ENCODE measurements around the gene PLXNA4. TPM values are rescaled to one million over a fixed set of nuclear protein-coding genes. Genes with fewer than 3 reads are reported as not detected.

PLXNA4 gene
- total RNA-seq, 1 donor from 2014 or later = 21.7 TPM

DNA sequence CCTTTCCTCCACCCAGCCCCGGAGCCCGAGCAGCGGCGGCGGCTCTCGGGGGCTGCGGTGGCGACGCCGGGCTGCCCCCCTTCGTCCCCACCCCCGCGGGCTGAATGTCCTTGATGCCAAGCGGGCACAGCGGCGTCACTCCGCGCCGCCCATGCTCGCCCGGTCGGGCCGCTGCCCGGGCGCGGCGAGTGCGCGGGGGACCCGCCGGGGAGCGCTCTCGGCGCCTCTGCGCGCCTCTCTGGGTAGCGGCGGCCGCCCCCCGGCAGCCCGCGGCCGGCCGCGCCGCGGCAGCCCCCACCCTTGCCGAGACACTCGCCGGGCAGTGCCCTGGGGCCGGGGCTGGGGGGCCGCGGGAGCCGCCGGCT is 433 bp upstream of the PLXNA4 start:
- no peaks in the 10 kb centered on the region for H3K9me3 Mint-ChIP-seq
- TF ChIP-seq, protein P1, sequence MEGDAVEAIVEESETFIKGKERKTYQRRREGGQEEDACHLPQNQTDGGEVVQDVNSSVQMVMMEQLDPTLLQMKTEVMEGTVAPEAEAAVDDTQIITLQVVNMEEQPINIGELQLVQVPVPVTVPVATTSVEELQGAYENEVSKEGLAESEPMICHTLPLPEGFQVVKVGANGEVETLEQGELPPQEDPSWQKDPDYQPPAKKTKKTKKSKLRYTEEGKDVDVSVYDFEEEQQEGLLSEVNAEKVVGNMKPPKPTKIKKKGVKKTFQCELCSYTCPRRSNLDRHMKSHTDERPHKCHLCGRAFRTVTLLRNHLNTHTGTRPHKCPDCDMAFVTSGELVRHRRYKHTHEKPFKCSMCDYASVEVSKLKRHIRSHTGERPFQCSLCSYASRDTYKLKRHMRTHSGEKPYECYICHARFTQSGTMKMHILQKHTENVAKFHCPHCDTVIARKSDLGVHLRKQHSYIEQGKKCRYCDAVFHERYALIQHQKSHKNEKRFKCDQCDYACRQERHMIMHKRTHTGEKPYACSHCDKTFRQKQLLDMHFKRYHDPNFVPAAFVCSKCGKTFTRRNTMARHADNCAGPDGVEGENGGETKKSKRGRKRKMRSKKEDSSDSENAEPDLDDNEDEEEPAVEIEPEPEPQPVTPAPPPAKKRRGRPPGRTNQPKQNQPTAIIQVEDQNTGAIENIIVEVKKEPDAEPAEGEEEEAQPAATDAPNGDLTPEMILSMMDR (conservative IDR thresholded peaks at IDR 0.05) = no peak
- H3K27me3 Mint-ChIP-seq (ENCODE audit: low read depth) = peaks cover 77% of the 10 kb centered on the region
- peak overlapping the region; percentile 91 for H3K4me3 Mint-ChIP-seq
- H3K27ac Mint-ChIP-seq (ENCODE audit: unreplicated experiment) = no peak overlapping the region
- DNase-seq (ENCODE audit: low read depth, low spot score) = no peak
- H3K4me1 Mint-ChIP-seq = peaks cover 46% of the 10 kb centered on the region
- no peaks in the 10 kb centered on the region for H3K36me3 Mint-ChIP-seq (ENCODE audit: low read depth)

DNA sequence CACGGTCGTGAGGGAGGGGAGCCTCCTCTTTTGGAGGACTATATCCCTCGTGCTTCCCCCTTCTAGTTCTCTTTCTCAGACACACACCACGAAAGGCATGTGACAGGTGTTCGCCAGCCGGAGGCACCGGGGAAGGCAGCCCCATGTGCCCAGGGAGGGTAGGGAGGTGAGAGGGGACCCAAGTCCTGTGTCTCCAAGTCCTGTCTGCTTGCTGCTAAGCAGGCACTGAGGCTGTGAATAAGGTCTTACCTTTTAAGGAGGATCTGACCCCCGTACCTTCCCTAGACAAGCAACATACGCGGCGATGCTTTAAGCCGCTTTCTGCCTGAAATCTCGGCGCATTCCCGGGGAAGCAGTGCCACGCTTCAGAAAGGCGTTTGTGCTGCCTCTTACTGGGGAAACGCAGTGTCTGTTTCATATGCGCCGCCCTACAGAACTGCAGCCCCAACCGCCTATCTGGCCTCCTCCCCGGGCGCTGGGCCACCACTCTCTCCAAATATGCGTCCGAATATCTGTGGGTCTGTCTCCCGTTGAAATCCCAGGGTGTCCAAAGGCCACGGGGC is 770 bp downstream of the PLXNA4 start:
- H3K27ac Mint-ChIP-seq (ENCODE audit: unreplicated experiment) = no peak overlapping the region

DNA sequence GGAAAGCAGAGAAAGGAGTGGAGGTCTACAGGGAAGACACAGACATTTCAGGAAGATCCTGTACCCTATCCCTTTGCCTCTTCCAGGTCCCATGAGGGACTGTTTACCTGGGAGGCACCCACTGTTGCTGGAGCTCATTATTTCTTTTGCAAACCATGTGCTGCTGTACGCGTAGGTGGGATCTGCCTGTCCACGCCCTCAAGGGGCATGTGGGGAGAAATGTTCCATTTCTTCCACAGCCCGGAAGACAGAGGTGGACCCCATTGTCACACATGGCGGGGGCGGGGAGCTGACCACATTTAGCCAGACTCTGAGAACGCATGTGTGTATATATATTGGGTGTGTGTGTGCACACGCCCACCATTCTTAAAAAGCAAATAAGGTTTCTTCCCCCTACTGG is 2.0 kb downstream of the PLXNA4 start:
- Mint-ChIP-seq H3K27ac (ENCODE audit: unreplicated experiment) (no peak overlapping the region), H3K9me3 (no peaks in the 10 kb centered on the region), H3K4me3 (peak overlapping the region; percentile 91), H3K36me3 (ENCODE audit: low read depth) (no peaks in the 10 kb centered on the region), H3K27me3 (ENCODE audit: low read depth) (peaks cover 82% of the 10 kb centered on the region), H3K4me1 (peaks cover 37% of the 10 kb centered on the region)
- TF ChIP-seq, protein P1 (conservative IDR thresholded peaks at IDR 0.05) = no peak
- DNase-seq (ENCODE audit: low read depth, low spot score) = no peak

More for the DNA sequence above, 770 bp downstream of the PLXNA4 start:
- Mint-ChIP-seq H3K27me3 (ENCODE audit: low read depth) (peaks cover 86% of the 10 kb centered on the region), H3K4me3 (peak overlapping the region; percentile 91), H3K9me3 (no peaks in the 10 kb centered on the region), H3K4me1 (peaks cover 42% of the 10 kb centered on the region), H3K36me3 (ENCODE audit: low read depth) (no peaks in the 10 kb centered on the region)
- DNase-seq (ENCODE audit: low read depth, low spot score) = peak; percentile 25
- TF ChIP-seq, protein P1 (conservative IDR thresholded peaks at IDR 0.05) = no peak

DNA sequence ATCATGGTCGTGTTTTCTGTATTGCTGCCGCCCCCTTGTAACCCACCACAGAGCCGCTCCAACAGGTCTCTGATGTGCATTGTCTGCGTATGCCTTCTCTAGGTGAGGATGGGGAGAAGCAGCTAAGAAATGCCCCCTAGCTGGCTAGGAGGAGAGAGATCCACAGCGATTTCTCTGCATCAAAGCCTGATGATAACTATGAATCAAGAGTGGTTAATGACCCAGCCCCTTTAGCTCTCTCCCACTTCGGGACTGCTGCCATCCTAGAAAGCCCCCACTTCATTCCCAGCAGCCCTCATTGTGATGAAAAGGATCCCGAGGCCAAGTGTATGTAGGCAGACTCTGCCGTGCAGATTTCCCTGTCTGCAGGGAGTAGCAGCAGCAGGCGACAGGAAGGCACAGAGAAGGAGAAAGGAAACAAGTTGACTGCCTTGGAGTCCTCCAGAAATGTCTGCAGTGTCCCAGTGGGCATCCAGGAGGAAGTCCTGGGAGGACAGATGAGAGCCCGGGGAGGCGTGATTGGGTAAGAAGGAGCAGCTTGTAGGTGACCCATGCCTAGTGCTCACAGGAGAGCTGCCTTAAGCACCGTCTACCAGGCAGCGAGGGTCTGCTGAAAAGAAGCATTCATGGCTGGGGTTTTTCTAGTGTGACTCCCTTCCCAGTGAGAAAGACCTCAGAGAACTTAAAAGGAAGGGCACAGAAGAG is 2.9 kb downstream of the PLXNA4 start:
- TF ChIP-seq, protein P1 (conservative IDR thresholded peaks at IDR 0.05) = no peak
- no peaks in the 10 kb centered on the region for H3K36me3 Mint-ChIP-seq (ENCODE audit: low read depth)
- peak overlapping the region; percentile 91 for H3K4me3 Mint-ChIP-seq
- no peak for DNase-seq (ENCODE audit: low read depth, low spot score)
- H3K27me3 Mint-ChIP-seq (ENCODE audit: low read depth) = peaks cover 75% of the 10 kb centered on the region
- peaks cover 40% of the 10 kb centered on the region for H3K4me1 Mint-ChIP-seq
- H3K9me3 Mint-ChIP-seq = no peaks in the 10 kb centered on the region
- H3K27ac Mint-ChIP-seq (ENCODE audit: unreplicated experiment) = no peak overlapping the region

DNA sequence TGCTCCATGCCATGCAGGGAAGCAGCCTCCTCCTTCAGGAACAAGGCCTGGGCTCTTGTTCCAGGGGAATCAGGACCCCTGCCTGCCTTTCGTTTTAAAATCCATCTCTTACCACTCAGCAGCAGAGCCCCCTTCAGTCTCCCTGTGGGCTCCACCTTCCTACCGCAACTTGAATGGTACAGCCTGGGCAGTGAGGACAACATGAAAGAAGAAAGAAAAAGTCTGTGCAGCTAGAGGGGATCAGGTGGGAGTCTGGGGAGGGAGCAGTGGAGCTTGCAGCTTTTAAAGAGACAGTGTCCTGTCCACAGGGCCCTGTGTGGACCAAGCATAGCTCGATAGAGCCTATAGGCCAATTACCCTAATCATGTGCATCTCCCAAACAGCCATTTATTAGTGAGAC is 3.7 kb downstream of the PLXNA4 start:
- peaks cover 43% of the 10 kb centered on the region for H3K4me1 Mint-ChIP-seq
- H3K9me3 Mint-ChIP-seq = no peaks in the 10 kb centered on the region
- TF ChIP-seq, protein P1 (conservative IDR thresholded peaks at IDR 0.05) = no peak
- H3K4me3 Mint-ChIP-seq = peak overlapping the region; percentile 91
- no peak overlapping the region for H3K27ac Mint-ChIP-seq (ENCODE audit: unreplicated experiment)
- peaks cover 75% of the 10 kb centered on the region for H3K27me3 Mint-ChIP-seq (ENCODE audit: low read depth)
- H3K36me3 Mint-ChIP-seq (ENCODE audit: low read depth) = no peaks in the 10 kb centered on the region
- DNase-seq (ENCODE audit: low read depth, low spot score) = no peak
